Left ventricle myocardium inferior (tissue), 1 donor: ENCODE measurements around the gene CLEC12A. TPM values are rescaled to one million over a fixed set of nuclear protein-coding genes. Genes with fewer than 3 reads are reported as not detected.

Experiments used
- DNase-seq: peaks from one replicate; pipeline ENCODE4 v3.0.0-alpha.2; 2020
- H3K27ac ChIP-seq: fragments of 200-600 bp; replicated peaks from 2 replicates; pipeline ENCODE4 v1.8.0; 2021
- H3K27me3 ChIP-seq: fragments of 200-600 bp; 2 replicates; pipeline ENCODE4 v1.8.0; 2021; ENCODE audit warnings: low read depth
- H3K36me3 ChIP-seq: fragments of 200-600 bp; 2 replicates; pipeline ENCODE4 v1.8.0; 2021
- H3K4me1 ChIP-seq: fragments of 200-600 bp; 2 replicates; pipeline ENCODE4 v1.8.0; 2021
- H3K4me3 ChIP-seq: fragments of 200-600 bp; 2 replicates; pipeline ENCODE4 v1.8.0; 2021; ENCODE audit warnings: mild to moderate bottlenecking, moderate library complexity
- H3K9me3 ChIP-seq: fragments of 200-600 bp; replicated peaks from 2 replicates; pipeline ENCODE4 v1.8.0; 2021
- CTCF ChIP-seq: fragments of 200-600 bp; IDR thresholded peaks from 2 replicates; pipeline ENCODE4 v1.8.0; 2021; ENCODE audit warnings: antibody characterized with exemption, mild to moderate bottlenecking, borderline replicate concordance
- intact Hi-C: fragments of 100-400 bp; cut with micrococcal nuclease; formaldehyde crosslinking; loops from one replicate; pipeline ENCODE4 v1.11.0; 2022
- total RNA-seq: library from RNA; stranded (reverse); fragmentation: NEBNext Ultra II Directional; extraction: Animal tissue kit (Norgen Biotek cat#: 25700); gene quantifications from one replicate; pipeline ENCODE4 v1.2.1, GENCODE V29; 2021
- donor health status: DM: no; HTN: yes; CAD: no; lungs with severe emphysema.

CLEC12A gene
- total RNA-seq, 1 donor from 2014 or later = 5.7 TPM

GRCh38 chr12:9991876-9992275 lies 20.7 kb downstream of the CLEC12A start:
- no peak for TF ChIP-seq CTCF
- DNase-seq = no peak
- no peak overlapping the region for H3K4me3 ChIP-seq
- H3K36me3 ChIP-seq = no peaks in the 10 kb centered on the region
- H3K9me3 ChIP-seq = no peaks in the 10 kb centered on the region
- no peaks in the 10 kb centered on the region for H3K4me1 ChIP-seq
- H3K27me3 ChIP-seq = no peaks in the 10 kb centered on the region
- intact Hi-C loops = no loop called here
- no peak overlapping the region for H3K27ac ChIP-seq

- H3K4me1 ChIP-seq = no peaks in the 10 kb centered on the region
- DNase-seq = no peak
- H3K27me3 ChIP-seq = no peaks in the 10 kb centered on the region
- no peak overlapping the region for H3K4me3 ChIP-seq
- H3K9me3 ChIP-seq = no peaks in the 10 kb centered on the region
- intact Hi-C loops = no loop called here
- no peak for TF ChIP-seq CTCF
- no peak overlapping the region for H3K27ac ChIP-seq
- H3K36me3 ChIP-seq = no peaks in the 10 kb centered on the region
These were observed 21.1 kb downstream of the CLEC12A start for GRCh38 chr12:9992296-9992695.

- Histone ChIP-seq H3K9me3 (no peaks in the 10 kb centered on the region), H3K4me3 (no peak within 1 kb of the TSS), H3K27ac (no peak within 1 kb of the TSS), H3K27me3 (no peaks in the 10 kb centered on the region), H3K36me3 (no peaks in the 10 kb centered on the region), H3K4me1 (no peaks in the 10 kb centered on the region)
- intact Hi-C loops = no loop called here
- DNase-seq = no peak
- TF ChIP-seq CTCF = no peak
These were observed 27.8 kb downstream of the CLEC12A start, which contains the start of gene CLEC1B for GRCh38 chr12:9999016-9999415. Gene CLEC1B, minus strand, starts transcription at chr12:9999121. Its CDS starts 21 bp downstream, at chr12:9999100.

DNA sequence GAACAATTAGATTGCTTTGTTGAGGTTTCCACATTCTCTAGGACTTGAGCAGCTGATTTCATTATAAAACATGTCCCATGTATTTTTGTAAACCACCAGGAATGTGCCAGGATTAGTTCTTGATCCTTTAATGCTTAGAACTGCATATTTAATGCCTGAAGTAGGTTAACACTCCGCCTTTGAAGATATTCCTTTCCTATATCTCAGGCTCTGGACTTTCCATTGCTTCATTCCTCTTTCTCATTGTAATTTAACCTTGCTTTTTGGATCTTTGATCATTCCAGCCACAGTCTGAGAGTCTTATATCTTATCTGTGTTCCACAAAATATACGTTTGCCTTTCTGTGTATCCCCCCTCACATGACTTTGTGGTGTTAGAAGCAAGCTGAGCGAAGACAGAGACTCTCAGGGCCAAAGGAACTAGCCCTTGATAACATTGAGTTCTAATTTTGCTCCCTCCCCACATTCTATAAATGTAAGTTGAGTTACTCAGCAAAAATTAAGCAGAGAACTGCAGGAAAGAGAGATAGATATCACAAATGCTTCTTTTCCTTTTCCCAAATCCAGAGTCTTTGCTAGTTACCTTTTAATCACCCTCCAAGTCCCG lies 30.1 kb downstream of the CLEC12A start:
- intact Hi-C loops = no loop called here
- no peak for TF ChIP-seq CTCF

GRCh38 chr12:10012630-10013330 lies 41.6 kb downstream of the CLEC12A start:
- H3K27me3 ChIP-seq = peaks cover 4% of the 10 kb centered on the region
- no peaks in the 10 kb centered on the region for H3K4me1 ChIP-seq
- intact Hi-C loops = no loop called here
- TF ChIP-seq CTCF = no peak
- H3K36me3 ChIP-seq = no peaks in the 10 kb centered on the region
- no peak overlapping the region for H3K4me3 ChIP-seq
- H3K9me3 ChIP-seq = no peaks in the 10 kb centered on the region
- no peak for DNase-seq
- no peak overlapping the region for H3K27ac ChIP-seq

More for the DNA sequence above, 30.1 kb downstream of the CLEC12A start:
- no peaks in the 10 kb centered on the region for H3K4me1 ChIP-seq
- no peaks in the 10 kb centered on the region for H3K27me3 ChIP-seq
- H3K4me3 ChIP-seq = no peak overlapping the region
- H3K9me3 ChIP-seq = no peaks in the 10 kb centered on the region
- H3K27ac ChIP-seq = no peak overlapping the region
- no peaks in the 10 kb centered on the region for H3K36me3 ChIP-seq
- no peak for DNase-seq
